ENCODE results near the gene CNST.

The CNST gene, protein sequence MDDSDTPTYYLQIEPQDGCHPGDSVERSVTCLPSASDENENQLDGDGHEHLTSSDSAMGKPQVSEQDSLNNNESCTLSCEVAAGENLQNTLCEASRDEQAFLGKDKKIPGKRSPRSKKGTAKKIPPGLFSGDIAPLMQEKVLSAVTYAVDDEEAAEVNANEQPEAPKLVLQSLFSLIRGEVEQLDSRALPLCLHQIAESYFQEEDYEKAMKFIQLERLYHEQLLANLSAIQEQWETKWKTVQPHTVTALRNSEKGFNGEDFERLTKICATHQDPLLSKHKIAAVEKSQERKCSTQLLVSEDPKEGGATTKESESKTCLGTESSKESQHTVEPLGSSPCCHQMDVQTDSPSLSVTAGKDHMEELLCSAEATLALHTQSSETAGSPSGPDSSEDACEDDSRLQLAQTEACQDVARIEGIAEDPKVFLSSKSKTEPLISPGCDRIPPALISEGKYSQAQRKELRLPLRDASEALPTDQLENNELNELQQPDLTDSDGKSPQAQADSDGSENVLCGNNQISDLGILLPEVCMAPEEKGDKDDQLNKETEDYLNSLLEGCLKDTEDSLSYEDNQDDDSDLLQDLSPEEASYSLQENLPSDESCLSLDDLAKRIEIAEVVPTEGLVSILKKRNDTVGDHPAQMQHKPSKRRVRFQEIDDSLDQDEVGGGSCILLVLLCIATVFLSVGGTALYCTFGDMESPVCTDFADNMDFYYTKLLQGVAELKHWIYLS

DNA sequence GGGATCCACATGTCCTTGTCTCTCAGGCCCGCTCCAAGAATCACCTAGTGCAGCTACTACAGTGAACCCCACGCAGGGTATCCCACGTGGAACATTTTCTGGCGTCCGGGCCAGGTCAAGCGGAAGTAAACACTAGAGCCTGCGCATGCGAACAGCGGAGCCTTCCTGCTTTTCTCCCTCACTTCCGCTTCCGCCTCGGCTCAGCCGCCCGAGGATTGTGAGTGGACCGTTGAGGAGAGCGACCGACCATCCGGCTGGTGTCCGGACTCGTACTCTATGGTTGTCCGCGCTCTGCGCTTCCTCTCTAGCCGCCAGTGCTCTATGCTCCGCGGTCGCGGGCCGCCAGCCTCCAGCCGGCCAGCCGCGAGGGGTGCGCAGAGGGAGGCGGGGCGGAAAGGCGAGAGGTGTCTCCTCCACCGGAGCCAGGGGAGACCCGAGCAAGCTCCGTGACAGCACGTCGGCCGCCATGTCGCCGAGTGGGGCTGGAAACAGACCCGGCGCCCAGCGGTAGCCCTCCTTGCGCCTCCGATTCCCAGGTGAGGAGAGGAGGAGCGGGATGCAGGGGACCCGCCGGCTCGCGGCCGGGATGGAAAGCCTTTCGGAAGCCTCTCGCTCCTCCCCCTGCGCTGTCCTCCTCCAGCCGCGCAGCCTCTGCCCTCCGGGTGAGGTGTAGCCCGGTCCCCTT lies at the start of gene CNST, which contains the start of gene TFB2M:
Gene CNST (plus strand): TSS at position 329 of the 685 bp plus-strand sequence. CDS start 25,107 bp downstream, outside the sequence.
Gene TFB2M (minus strand): TSS at position 134 of the 685 bp plus-strand sequence. CDS start 123 bp downstream, at position 11.
- peak; percentile 100 for DNase-seq

DNA sequence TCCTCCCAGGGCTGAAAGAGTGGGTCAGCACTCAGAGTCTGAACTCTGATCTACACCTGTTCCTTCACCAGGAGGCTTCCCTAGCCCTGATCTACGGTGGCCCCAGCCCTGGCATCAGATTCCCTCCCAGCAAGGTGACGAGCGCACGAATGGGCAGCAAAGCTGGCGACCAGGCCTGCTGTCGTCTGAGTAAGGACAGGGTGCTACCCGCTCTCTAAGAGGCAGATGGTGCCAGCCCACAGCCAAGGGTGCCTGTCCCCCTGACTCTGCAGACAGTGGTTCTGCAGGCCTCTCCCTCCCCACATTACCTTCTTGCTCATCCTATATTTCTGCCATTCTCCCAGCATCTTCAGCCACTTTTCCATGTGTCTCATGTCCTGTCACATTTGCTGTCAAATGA lies 48.9 kb upstream of the CNST start:
- no peak for DNase-seq

- DNase-seq: no peak
These were observed 47.6 kb upstream of the CNST start for GRCh38 chr1:246518456-246519205.

DNA sequence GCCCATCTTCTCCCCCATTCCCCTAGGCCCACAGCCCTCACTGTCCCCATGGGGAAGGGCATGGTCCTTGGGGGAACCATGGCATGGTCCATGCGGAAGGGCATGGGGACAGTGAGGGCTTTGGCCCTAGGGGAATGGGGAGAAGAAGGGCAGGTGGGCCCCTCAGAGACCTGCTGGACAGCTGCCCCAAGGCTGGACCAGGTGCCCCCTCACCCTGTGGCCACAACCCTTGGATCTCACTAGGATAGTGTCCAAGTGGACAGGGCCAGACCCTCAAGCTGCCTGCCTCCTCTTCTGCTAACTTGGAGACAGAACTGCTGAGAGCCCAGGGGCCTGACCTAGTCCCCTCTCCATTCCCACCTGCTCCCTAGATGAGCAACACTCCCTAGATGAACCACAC lies 46.7 kb upstream of the CNST start:
- DNase-seq: no peak

- no peak for DNase-seq
These were observed 39.9 kb upstream of the CNST start for GRCh38 chr1:246526380-246526779.

DNA sequence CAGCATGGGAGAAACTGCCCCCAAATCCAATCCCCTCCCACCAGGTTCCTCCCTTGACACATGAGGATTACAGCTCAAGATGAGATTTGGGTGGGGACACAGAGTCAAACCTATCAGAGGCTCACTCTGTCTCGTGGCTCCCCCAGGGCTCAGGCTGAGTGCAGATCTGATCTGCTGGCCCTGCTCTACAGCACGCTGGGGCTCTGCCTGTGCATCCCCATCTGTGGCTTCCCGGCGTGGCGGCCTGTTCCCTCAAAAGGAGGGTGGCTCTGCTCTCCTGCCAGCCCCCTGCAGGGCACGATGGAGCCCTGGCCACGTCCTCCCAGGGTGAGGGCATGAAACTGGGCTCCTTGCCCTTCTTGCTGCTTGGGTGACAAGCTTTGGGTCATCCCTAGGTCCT lies 39.3 kb upstream of the CNST start:
- DNase-seq: no peak

- DNase-seq: no peak
These were observed 38.7 kb upstream of the CNST start for GRCh38 chr1:246527402-246528088.

DNA sequence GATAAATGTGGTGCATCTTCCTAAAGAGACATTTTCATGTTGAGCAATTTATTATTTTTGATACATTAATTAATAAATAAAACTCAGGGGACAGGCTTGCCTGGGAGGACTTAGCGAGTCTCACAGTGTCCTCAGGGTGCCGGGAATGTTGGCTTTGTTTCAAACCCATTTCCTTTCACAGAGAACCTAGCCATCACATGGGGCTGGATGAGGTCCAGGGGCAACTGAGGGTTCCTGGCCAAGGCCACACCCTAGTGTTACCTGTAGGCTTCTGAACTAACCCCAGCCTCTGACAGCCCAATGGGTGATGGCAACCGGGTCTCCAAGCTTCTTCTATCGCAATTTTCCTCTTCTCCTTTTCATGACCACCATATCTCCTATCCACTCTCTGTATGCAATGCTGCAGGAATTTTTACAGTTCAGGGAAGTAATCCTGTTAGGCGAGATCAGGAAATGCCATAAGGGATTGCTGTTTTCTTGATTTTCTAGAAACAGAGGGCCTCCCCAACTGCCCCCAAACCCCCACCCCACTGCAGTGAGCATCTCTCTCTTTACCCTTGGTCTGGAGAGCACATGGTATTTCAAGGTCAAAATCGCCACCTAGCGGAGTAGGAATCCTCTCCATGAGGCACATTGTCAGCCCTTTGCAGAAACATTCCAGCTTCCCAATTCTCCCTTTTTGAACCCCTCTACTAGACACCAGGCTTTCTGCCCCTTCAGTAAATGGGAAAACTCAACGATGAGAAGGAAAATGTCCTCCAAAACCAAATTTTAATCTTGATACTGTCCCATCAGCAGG lies 37.1 kb upstream of the CNST start:
- no peak for DNase-seq

- no peak for DNase-seq
These were observed 35.8 kb upstream of the CNST start for GRCh38 chr1:246530482-246530881.

DNA sequence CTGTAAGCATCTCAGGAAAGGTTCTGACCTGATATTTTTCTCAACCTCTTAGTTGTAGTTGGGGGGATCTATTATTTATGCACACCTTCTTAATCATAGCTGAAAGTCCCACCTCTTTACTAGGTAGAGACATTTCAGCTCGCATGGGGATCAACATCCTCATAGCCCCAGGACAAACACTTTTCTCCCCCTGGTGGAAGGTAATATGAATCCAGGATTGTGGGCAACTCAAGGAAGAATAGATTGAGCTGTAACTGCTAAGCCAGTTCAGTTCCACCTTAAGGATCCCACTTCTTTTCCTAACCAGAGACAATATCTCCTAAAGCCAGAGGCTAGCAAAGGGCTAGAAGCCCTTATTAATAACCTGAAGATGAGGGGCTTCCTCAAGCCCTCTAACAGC lies 33.7 kb upstream of the CNST start:
- DNase-seq: no peak

- no peak for DNase-seq
These were observed 32.8 kb upstream of the CNST start for GRCh38 chr1:246533371-246533905.

GRCh38 chr1:246534114-246534513 lies 32.1 kb upstream of the CNST start:
- DNase-seq: no peak

GRCh38 chr1:246537441-246537840 lies 28.8 kb upstream of the CNST start:
- DNase-seq: no peak

GRCh38 chr1:246537887-246538286 lies 28.4 kb upstream of the CNST start:
- no peak for DNase-seq

DNA sequence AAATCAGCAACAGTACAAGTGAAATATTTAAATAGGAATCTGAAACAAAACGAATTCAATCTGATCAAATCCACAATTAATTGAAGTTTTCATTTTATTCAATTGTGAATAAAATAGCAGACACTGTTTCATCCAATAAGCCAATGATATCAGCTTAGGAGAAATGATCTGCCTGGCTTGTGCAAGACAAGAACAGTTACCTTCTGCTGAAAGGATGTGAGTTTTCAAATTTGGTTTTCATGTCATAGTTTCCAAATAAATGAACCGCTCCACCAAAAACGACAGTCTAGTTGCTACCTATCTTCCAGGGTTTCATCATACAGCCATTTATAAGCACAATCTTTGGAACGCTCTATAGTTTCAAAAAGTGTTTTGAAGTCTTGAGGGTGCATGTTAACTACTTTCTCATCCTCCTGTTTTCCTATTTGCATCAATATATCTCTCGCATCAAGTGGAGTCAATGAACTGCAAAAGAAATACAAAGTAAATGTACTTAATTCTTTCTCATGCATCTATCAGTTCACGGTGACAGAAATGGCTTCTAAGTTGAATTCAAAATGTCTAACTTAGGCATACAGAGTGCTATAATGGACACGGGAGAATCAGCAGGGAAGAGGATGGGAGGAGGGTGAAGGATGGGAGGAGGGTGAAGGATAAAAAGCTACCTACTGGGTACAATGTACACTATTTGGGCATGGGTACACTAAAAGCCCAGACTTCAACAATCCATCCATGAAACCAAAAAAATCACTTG lies 25.3 kb upstream of the CNST start:
- no peak for DNase-seq

- DNase-seq: no peak
These were observed 22.3 kb upstream of the CNST start for GRCh38 chr1:246544001-246544400.

DNA sequence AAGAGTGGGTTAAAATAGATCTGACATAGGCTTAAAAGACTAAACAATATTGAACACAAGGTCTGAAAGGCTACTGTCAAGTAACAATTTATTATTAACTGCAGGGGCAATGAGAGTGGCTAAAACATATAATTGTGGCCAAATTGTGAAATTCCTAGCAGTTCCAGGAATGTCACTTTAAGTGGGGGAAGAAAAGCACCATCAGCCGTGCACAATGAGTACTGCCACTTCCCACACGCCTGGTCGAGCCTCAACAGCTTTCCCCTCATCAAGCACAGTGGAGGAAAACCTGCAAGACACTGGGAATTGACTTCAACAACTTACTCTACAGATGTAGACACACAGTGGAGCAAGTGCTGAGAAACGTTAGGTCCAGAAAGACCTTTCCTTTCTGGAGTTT lies 16.6 kb upstream of the CNST start:
- DNase-seq: no peak

DNA sequence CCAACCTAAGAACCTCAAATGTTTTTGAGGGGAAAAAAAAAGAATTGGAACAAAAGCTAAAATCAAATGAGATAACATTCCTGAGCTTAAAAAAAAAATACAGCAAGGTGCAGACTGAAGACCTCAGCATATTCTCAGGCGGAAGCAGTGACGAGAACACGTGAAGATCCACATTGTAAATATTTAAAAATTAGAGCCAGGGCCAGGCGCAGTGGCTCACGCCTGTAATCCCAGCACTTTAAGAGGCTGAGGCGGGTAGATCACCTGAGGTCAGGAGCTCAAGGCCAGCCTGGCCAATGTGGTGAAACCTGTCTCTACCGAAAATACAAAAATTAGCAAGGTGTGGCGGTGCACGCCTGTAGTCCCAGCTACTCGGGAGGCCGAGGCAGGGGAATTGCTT lies 15.9 kb upstream of the CNST start:
- no peak for DNase-seq

- no peak for DNase-seq
These were observed 14.1 kb upstream of the CNST start for GRCh38 chr1:246552110-246552509.

DNA sequence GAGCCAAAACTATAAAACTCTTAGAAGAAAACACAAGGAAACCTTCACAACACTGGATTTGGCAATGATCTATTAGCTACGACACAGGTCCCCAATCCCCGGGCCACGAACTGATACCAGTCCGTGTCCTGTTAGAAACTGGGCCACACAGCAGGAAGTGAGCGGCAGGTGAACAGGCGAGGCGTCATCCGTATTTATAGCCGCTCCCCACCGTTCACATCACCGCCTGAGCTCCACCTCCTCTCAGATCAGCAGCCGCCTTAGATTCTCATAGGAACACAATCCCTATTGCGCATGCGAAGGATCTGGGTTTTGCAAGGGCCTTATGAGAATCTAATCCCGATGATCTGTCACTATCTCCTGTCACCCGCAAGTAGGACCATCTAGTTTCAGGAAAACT lies 12.1 kb upstream of the CNST start:
- no peak for DNase-seq
